GM18526 (cell line): ENCODE data around the gene NBPF4.
"Not testable (repeated sequence)": the region's sequence is repeated elsewhere in the genome, so short reads cannot be mapped to it uniquely, and the experiment has no call there.

Experiments used
- POLR2A ChIP-seq: IDR thresholded peaks from 3 replicates; pipeline ENCODE4 v1.6.1; 2011; ENCODE audit not compliant: insufficient read length; ENCODE audit errors: extremely low read depth

Gene NBPF4, protein sequence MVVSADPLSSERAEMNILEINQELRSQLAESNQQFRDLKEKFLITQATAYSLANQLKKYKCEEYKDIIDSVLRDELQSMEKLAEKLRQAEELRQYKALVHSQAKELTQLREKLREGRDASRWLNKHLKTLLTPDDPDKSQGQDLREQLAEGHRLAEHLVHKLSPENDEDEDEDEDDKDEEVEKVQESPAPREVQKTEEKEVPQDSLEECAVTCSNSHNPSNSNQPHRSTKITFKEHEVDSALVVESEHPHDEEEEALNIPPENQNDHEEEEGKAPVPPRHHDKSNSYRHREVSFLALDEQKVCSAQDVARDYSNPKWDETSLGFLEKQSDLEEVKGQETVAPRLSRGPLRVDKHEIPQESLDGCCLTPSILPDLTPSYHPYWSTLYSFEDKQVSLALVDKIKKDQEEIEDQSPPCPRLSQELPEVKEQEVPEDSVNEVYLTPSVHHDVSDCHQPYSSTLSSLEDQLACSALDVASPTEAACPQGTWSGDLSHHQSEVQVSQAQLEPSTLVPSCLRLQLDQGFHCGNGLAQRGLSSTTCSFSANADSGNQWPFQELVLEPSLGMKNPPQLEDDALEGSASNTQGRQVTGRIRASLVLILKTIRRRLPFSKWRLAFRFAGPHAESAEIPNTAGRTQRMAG

GRCh38 chr1:108243976-108244375 lies at the start of gene NBPF4:
Gene NBPF4, minus strand, starts transcription at chr1:108244076. Its CDS starts 315 bp downstream, at chr1:108243761.
- not testable (repeated sequence) for TF ChIP-seq POLR2A

DNA sequence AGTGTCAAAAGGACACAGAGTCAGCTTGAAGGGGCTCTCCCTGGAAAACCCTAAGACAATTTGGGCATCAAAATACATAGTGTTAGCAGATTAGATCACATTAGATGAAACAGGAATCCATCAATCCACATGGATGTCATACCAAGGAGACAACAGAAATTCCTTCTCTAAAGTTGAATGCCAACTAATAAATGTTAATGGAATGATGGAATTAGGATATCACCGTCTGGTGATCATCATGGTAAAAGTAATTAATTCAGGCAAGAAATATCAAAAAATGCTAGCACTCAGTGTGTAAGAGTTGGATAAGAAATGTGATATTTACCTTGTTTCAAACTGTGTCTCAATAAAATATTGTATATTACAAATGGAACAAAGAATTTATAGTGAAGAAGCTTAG lies 32.9 kb downstream of the NBPF4 start:
- TF ChIP-seq POLR2A = no peak

DNA sequence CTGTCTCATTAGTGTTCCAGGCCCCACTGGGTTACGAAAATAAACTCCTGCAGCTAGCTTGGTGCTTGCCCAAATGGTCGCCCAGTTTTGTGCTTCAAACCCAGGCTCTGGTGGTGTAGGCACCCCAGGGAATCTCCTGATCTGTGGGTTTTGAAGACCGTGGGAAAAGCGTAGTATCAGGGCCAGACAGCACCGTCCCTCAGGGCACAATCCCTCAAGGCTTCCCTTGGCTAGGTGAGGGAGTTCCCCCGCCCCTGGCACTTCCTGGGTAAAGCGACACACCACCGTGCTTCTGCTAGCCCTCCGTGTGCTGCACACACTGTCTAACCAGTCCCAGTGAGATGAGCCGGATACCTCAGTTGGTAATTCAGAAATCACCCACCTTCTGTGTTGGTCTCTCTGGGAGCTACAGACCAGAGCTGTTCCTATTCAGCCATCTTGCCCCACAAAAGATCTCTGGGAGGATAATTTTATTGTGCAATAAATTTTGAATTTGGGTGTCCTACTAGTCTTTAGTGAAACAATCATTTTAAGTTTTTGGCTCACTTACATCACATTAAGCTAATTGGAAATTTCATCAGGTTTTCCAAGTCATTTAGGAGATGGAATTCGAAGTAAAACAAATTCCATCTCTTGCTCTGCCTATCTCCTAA lies 34.3 kb downstream of the NBPF4 start:
- no peak for TF ChIP-seq POLR2A

- TF ChIP-seq POLR2A = no peak
These were observed 35.0 kb downstream of the NBPF4 start for GRCh38 chr1:108208724-108209446.

DNA sequence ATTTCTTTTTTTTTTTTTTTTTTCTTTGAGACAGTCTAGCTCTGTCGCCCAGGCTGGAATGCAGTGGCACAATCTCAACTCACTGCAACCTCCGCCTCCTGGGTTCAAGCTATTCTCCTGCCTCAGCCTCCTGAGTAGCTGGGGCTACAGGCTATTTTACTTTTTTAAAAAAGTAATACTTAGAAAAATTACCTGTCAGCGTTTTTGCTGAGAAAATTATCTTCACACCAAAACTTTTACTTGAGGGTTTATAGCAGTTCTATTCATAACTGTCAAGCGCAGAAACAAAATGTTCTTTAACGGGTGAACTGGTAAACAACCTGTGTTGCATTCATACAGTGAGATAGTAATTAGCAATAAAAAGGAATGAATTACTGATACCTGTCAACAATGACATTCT lies 42.2 kb downstream of the NBPF4 start:
- no peak for TF ChIP-seq POLR2A

DNA sequence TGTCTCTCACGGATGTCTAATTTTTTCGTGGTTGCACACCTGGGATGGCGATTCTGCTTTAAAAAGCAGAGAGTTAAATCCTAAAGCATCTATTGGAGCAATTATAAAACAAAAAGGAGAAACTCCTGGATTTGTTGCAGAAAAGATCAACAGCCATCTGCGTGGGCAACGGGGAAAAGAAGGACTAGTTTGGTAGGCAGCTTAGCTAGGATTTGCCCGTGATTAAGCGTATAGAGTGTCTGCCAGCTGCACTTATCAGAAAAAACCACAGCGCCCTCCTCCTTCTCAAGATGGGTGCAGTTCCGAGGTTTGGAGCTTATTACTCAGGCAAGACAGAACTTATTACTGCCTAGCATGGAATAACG lies 43.2 kb downstream of the NBPF4 start:
- no peak for TF ChIP-seq POLR2A

DNA sequence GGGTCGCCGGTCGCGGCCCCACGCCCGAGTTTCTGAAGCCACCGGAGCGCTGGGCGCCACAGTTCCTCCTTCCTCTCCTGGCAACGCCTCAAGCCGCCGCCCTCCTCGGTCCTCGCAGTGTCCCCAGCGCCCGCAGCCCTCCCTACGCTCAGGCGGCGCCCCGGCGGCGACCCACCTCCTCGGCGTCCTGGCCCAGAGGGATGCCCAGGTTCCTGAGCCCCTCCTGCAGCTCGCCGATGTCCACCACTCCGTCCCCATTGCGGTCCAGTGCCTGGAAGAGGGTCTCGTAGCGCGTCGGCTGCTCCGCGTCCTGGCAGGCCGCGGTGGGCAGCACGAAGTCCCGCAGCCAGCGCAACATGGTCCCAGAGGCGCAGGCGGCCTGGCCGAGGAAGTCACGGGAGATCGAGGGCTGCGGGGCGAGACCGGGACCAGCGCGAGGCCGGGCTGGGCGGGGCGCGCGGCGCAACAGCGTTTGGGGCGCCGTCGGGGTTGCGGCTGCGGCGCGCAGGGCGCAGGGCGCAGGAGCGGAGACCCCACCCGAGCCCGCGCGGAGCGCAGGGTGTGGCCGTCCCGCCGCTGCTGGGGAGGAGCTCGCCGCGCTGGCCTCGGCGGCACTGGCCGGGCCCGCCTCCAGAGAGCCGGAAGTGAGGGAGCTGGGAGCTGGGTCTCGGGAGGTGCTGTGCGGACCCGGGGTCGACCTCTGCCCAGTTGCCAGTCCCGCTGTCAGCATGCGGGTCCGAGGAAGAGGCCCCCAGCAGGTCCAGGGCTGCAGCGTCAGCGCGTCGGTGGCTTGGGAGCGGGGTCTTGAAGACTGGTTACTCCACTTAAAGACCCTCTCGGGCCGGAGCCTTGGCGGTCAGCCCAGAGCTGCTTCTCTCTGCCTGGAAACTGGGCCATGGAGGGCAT lies 43.8 kb downstream of the NBPF4 start, which contains the start of gene SLC25A24:
TSS of gene SLC25A24 (minus strand) at position 563 of the 906 bp plus-strand sequence. CDS start at position 358, 205 bp downstream.
- TF ChIP-seq POLR2A = peak; percentile 49

DNA sequence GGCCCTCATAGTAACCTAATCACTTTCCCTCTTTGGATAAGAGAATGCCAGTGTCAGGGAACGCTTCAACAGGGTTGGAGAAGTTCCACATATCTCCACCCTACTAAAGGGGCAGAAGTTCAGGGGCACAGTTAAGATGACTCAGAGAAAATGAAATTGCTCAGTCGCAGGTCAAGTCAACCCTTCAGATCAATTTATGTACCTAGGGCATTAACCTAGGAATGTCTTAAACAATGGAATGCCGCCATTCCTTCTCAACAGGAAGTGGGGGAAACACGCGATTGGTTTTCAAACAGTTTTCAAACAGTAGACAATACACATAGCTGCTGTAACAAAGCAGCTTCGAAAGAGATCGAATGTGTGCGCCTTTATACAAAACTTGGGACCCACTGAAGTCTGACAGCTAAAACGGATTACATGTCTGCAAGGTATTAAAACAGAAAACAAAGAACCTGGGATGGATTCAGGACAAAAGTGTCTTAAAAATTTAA lies 44.6 kb downstream of the NBPF4 start:
- no peak for TF ChIP-seq POLR2A

- no peak for TF ChIP-seq POLR2A
These were observed 49.8 kb downstream of the NBPF4 start for GRCh38 chr1:108194051-108194450.

DNA sequence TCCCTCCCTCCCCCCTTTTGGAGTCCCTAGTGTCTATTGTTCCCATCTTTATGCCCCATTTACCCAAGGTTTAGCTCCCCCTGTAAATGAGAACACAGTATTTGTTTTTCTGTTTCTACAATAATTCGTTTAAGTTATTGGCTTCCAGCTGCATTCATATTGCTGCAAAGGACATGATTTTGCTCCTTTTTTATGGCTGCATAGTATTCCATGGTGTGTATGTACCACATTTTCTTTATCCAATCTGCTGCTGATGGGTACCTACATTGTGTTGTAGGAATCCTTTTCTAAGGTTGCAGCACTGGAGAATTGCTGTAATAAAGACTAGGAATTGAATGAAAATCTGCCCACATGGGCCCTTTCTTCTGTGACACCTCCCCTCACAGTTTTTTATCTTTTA lies 50.5 kb downstream of the NBPF4 start:
- TF ChIP-seq POLR2A = no peak

GRCh38 chr1:108192581-108192980 lies 51.3 kb downstream of the NBPF4 start:
- TF ChIP-seq POLR2A = no peak

DNA sequence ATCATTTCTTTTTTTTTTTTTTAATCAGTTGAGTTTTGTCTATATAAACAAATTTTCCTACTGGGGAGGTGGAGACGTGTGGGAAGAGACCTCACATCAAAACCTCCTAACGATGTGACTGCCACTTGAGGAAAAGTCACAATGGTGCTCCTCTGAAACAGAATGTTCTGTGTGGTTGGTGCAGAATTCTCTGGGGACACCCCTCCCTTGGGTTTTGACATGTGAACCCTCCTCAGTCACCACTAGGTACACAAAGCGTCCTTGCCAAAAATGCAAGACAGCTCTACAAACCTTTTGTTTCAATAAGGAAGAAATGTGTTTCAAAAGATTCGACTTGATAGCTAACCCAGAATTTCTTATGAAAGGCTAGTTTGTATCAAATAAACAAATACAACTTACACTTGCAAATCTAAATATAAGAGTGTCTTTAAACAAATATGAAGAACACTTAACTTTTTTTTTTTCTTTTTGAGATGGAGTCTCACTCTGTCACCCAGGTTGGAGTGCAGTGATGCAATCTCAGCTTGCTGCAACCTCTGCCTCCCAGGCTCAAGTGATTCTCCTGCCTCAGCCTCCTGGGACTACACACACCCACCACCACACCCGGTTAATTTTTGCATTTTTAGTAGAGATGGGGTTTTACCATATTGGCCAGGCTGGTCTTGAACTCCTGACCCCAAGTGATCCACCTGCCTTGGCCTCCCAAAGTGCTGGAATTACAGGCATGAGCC lies 53.0 kb downstream of the NBPF4 start:
- no peak for TF ChIP-seq POLR2A

DNA sequence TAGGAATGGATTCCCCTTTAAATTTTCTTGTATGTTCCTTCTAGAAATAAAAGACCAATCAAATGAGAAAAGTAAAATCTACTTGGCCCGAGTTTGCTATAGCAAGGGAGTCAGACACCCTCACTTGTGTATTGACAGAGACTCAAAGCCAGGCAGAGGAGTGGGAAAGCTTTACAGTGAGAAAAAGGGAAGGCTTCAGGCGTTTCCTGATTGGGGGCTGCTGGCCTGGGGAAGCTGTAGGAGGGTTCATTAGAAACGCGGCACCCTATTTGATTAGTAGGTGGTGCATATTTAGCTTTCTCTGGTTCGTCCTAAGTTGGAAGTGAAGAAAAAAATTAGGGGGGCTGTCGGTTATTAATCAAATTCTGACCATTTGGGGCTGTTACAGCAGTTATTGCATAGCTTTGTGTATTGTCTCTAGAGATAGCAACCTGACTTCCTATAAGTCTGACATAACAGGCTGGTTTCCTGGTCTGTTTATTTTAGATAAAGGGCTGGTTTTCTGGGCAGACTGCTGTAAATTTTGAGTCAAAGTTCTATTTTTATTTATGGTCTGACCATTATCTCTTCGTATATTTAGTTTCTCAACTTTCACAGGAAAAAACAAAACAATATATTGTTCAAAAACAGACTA lies 53.8 kb downstream of the NBPF4 start:
- TF ChIP-seq POLR2A = no peak
